HEK293 (cell line): Measurements from ENCODE around the gene HPCAL1.

Experiments used
- KLF7 ChIP-seq: fragments of 450-650 bp; formaldehyde crosslinking; IDR thresholded peaks from 2 replicates; pipeline ENCODE4 v1.5.1; 2016; ENCODE audit warnings: missing biosample characterization, missing genetic modification characterization, borderline replicate concordance
- OSR2 ChIP-seq: fragments of 450-650 bp; formaldehyde crosslinking; IDR thresholded peaks from 2 replicates; pipeline ENCODE4 v1.5.1; 2016; ENCODE audit warnings: missing biosample characterization, missing genetic modification characterization
- PBX3 ChIP-seq: sonication (generic); formaldehyde crosslinking; IDR thresholded peaks from 2 replicates; pipeline ENCODE4 v1.8.1; 2022; ENCODE audit warnings: mild to moderate bottlenecking, moderate library complexity, missing genetic modification reagents
- PRDM2 ChIP-seq: fragments of 450-650 bp; formaldehyde crosslinking; IDR thresholded peaks from 2 replicates; pipeline ENCODE4 v1.5.1; 2016; ENCODE audit warnings: missing biosample characterization, missing genetic modification characterization, borderline replicate concordance
- TCF7L2 ChIP-seq: IDR thresholded peaks from 2 replicates; pipeline ENCODE4 v1.6.1; 2011; ENCODE audit warnings: low read depth, mild to moderate bottlenecking, inconsistent platforms, low read length, moderate library complexity, borderline replicate concordance
- YY2 ChIP-seq: fragments of 450-650 bp; formaldehyde crosslinking; IDR thresholded peaks from 2 replicates; pipeline ENCODE4 v1.5.1; 2016; ENCODE audit warnings: missing biosample characterization, missing genetic modification characterization
- ZNF16 ChIP-seq: fragments of 450-650 bp; formaldehyde crosslinking; IDR thresholded peaks from 2 replicates; pipeline ENCODE4 v1.5.1; 2016; ENCODE audit warnings: low read depth, missing biosample characterization, missing genetic modification characterization
- ZNF354C ChIP-seq: fragments of 450-650 bp; formaldehyde crosslinking; IDR thresholded peaks from 2 replicates; pipeline ENCODE4 v1.5.1; 2016; ENCODE audit warnings: missing biosample characterization, missing genetic modification characterization, low read depth, borderline replicate concordance
- ZNF426 ChIP-seq: fragments of 450-650 bp; formaldehyde crosslinking; IDR thresholded peaks from 2 replicates; pipeline ENCODE4 v1.5.1; 2017; ENCODE audit warnings: missing biosample characterization, missing genetic modification characterization, mild to moderate bottlenecking, inconsistent platforms, moderate library complexity
- ZNF621 ChIP-seq: fragments of 450-650 bp; formaldehyde crosslinking; IDR thresholded peaks from 2 replicates; pipeline ENCODE4 v1.5.1; 2017; ENCODE audit warnings: missing biosample characterization, missing genetic modification characterization
- ZNF707 ChIP-seq: fragments of 450-650 bp; formaldehyde crosslinking; IDR thresholded peaks from 2 replicates; pipeline ENCODE4 v1.5.1; 2016; ENCODE audit warnings: missing biosample characterization, missing genetic modification characterization
- ZNF776 ChIP-seq: fragments of 450-650 bp; formaldehyde crosslinking; IDR thresholded peaks from 2 replicates; pipeline ENCODE4 v1.5.0; 2017; ENCODE audit warnings: missing biosample characterization, missing genetic modification characterization, borderline replicate concordance
- TF ChIP-seq, protein P1 (sequence below): fragments of 450-650 bp; formaldehyde crosslinking; IDR thresholded peaks from 2 replicates; pipeline ENCODE4 v1.5.1; 2016; ENCODE audit warnings: missing biosample characterization, missing genetic modification characterization
- TF ChIP-seq, protein P2 (sequence below): fragments of 450-650 bp; formaldehyde crosslinking; IDR thresholded peaks from 2 replicates; pipeline ENCODE4 v1.5.1; 2016; ENCODE audit warnings: missing biosample characterization, missing genetic modification characterization

GRCh38 chr2:10437806-10438205 lies 135.1 kb downstream of the HPCAL1 start:
- TF ChIP-seq, protein P1, sequence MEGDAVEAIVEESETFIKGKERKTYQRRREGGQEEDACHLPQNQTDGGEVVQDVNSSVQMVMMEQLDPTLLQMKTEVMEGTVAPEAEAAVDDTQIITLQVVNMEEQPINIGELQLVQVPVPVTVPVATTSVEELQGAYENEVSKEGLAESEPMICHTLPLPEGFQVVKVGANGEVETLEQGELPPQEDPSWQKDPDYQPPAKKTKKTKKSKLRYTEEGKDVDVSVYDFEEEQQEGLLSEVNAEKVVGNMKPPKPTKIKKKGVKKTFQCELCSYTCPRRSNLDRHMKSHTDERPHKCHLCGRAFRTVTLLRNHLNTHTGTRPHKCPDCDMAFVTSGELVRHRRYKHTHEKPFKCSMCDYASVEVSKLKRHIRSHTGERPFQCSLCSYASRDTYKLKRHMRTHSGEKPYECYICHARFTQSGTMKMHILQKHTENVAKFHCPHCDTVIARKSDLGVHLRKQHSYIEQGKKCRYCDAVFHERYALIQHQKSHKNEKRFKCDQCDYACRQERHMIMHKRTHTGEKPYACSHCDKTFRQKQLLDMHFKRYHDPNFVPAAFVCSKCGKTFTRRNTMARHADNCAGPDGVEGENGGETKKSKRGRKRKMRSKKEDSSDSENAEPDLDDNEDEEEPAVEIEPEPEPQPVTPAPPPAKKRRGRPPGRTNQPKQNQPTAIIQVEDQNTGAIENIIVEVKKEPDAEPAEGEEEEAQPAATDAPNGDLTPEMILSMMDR, result no peak
- TF ChIP-seq KLF7 (no peak), ZNF707 (no peak), YY2 (tag by site-specific recombination) (no peak), ZNF16 (tag by site-specific recombination) (no peak), PBX3 (CRISPR knock-in tag) (no peak), OSR2 (tag by site-specific recombination) (no peak), ZNF426 (no peak), PRDM2 (no peak), ZNF621 (tag by site-specific recombination) (no peak), TCF7L2 (no peak), ZNF776 (tag by site-specific recombination) (no peak), ZNF354C (tag by site-specific recombination) (no peak)
- TF ChIP-seq, protein P2, sequence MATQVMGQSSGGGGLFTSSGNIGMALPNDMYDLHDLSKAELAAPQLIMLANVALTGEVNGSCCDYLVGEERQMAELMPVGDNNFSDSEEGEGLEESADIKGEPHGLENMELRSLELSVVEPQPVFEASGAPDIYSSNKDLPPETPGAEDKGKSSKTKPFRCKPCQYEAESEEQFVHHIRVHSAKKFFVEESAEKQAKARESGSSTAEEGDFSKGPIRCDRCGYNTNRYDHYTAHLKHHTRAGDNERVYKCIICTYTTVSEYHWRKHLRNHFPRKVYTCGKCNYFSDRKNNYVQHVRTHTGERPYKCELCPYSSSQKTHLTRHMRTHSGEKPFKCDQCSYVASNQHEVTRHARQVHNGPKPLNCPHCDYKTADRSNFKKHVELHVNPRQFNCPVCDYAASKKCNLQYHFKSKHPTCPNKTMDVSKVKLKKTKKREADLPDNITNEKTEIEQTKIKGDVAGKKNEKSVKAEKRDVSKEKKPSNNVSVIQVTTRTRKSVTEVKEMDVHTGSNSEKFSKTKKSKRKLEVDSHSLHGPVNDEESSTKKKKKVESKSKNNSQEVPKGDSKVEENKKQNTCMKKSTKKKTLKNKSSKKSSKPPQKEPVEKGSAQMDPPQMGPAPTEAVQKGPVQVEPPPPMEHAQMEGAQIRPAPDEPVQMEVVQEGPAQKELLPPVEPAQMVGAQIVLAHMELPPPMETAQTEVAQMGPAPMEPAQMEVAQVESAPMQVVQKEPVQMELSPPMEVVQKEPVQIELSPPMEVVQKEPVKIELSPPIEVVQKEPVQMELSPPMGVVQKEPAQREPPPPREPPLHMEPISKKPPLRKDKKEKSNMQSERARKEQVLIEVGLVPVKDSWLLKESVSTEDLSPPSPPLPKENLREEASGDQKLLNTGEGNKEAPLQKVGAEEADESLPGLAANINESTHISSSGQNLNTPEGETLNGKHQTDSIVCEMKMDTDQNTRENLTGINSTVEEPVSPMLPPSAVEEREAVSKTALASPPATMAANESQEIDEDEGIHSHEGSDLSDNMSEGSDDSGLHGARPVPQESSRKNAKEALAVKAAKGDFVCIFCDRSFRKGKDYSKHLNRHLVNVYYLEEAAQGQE (tag by site-specific recombination), result no peak
